IMR-90 (cell line): Measurements from ENCODE around the gene KAZN. TPM values are rescaled to one million over a fixed set of nuclear protein-coding genes. Genes with fewer than 3 reads are reported as not detected.

Experiments
- ATAC-seq: fragments of 200-7000 bp; cut with Tn5 transposase; 2 replicates; pipeline ENCODE4 v1.9.1; 2020; ENCODE audit warnings: low read depth, mild to moderate bottlenecking, moderate library complexity
- BruUV-seq: library from RNA; stranded (reverse); fragments of 400-500 nt; replicated peaks from 2 replicates; lab custom pipeline; 2021; lab: Mats Ljungman, UMichigan
- CTCF ChIA-PET: fragments of 300-600 bp; formaldehyde crosslinking; extraction: SDS; loops from one replicate; lab custom pipeline; 2021; ENCODE audit warnings: antibody characterized with exemption; lab: Yijun Ruan, JAX
- POLR2A ChIA-PET: fragments of 300-600 bp; sonication (Branson Sonifier 250); formaldehyde crosslinking; loops from one replicate; lab custom pipeline; 2022; ENCODE audit warnings: antibody characterized with exemption; ENCODE audit not compliant: unreplicated experiment; lab: Charles Lee
- DNase-seq: peaks from one replicate; pipeline ENCODE4 v3.0.0; 2013
- H2AFZ ChIP-seq: replicated peaks from 2 replicates; pipeline ENCODE3; 2013; ENCODE audit warnings: low read length, mild to moderate bottlenecking; ENCODE audit not compliant: poor library complexity
- H2AK5ac ChIP-seq: 2 replicates; pipeline ENCODE4 v1.6.1; 2013; ENCODE audit warnings: low read depth, low read length, inconsistent platforms
- H2AK9ac ChIP-seq: replicated peaks from 2 replicates; pipeline ENCODE3; 2013; ENCODE audit warnings: mild to moderate bottlenecking, low read depth, low read length, moderate library complexity; ENCODE audit not compliant: poor library complexity
- H2BK120ac ChIP-seq: 2 replicates; pipeline ENCODE4 v1.6.1; 2013; ENCODE audit warnings: low read depth, low read length, inconsistent platforms
- H2BK15ac ChIP-seq: 3 replicates; pipeline ENCODE4 v1.6.1; 2013; ENCODE audit warnings: low read depth, low read length, inconsistent platforms
- H2BK20ac ChIP-seq: 2 replicates; pipeline ENCODE4 v1.6.1; 2013; ENCODE audit warnings: low read depth, mild to moderate bottlenecking, inconsistent platforms, low read length, moderate library complexity
- H2BK5ac ChIP-seq: 2 replicates; pipeline ENCODE4 v1.6.1; 2013; ENCODE audit warnings: mild to moderate bottlenecking, low read depth, low read length, inconsistent platforms; ENCODE audit not compliant: poor library complexity, severe bottlenecking
- H3K14ac ChIP-seq: replicated peaks from 2 replicates; pipeline ENCODE4 v1.6.1; 2013; ENCODE audit warnings: low read depth, low read length, inconsistent platforms
- H3K18ac ChIP-seq: 2 replicates; pipeline ENCODE4 v1.6.1; 2013; ENCODE audit warnings: low read depth, low read length, control low read depth
- H3K23ac ChIP-seq: 2 replicates; pipeline ENCODE4 v1.6.1; 2013; ENCODE audit warnings: low read depth, low read length, inconsistent platforms
- H3K27ac ChIP-seq: 2 replicates; pipeline ENCODE4 v1.5.1; 2013; ENCODE audit warnings: mild to moderate bottlenecking, control low read depth, low read length; ENCODE audit not compliant: insufficient read depth
- H3K27me3 ChIP-seq: 2 replicates; pipeline ENCODE4 v1.6.1; 2013; ENCODE audit warnings: low read length; ENCODE audit not compliant: control insufficient read depth, insufficient read depth
- H3K36me3 ChIP-seq: 2 replicates; pipeline ENCODE4 v1.6.1; 2013; ENCODE audit warnings: low read length, mixed read lengths; ENCODE audit not compliant: control insufficient read depth, insufficient read depth
- H3K4ac ChIP-seq: 2 replicates; pipeline ENCODE4 v1.6.1; 2013; ENCODE audit warnings: low read depth, low read length, inconsistent platforms
- H3K4me1 ChIP-seq: 2 replicates; pipeline ENCODE4 v1.6.1; 2013; ENCODE audit warnings: low read length, mixed read lengths; ENCODE audit not compliant: control insufficient read depth, insufficient read depth
- H3K4me2 ChIP-seq: 2 replicates; pipeline ENCODE4 v1.6.1; 2013; ENCODE audit warnings: low read depth, mild to moderate bottlenecking, control low read depth, low read length, moderate library complexity
- H3K4me3 ChIP-seq: 2 replicates; pipeline ENCODE4 v1.5.1; 2013; ENCODE audit warnings: low read depth, mild to moderate bottlenecking, control low read depth, low read length, moderate library complexity; ENCODE audit not compliant: insufficient read depth
- H3K56ac ChIP-seq: 2 replicates; pipeline ENCODE4 v1.6.1; 2013; ENCODE audit warnings: low read length, inconsistent platforms; ENCODE audit not compliant: insufficient read depth; ENCODE audit errors: extremely low read depth
- H3K79me1 ChIP-seq, 2 experiments: 2 replicates each; pipeline ENCODE4 v1.6.1; 2013; ENCODE audit warnings: low read length in 2 of 2, inconsistent platforms in 1 of 2, low read depth in 1 of 2
- H3K9ac ChIP-seq: 2 replicates; pipeline ENCODE4 v1.6.1; 2013; ENCODE audit warnings: low read depth, low read length, control low read depth
- H3K9me1 ChIP-seq: 2 replicates; pipeline ENCODE4 v1.6.1; 2013; ENCODE audit warnings: low read length, inconsistent platforms; ENCODE audit not compliant: insufficient read depth
- H3K9me3 ChIP-seq: 2 replicates; pipeline ENCODE4 v1.6.1; 2013; ENCODE audit warnings: low read length; ENCODE audit not compliant: control insufficient read depth, insufficient read depth
- H4K20me1 ChIP-seq: 2 replicates; pipeline ENCODE4 v1.6.1; 2013; ENCODE audit warnings: low read length, inconsistent platforms; ENCODE audit not compliant: insufficient read depth
- H4K5ac ChIP-seq: 2 replicates; pipeline ENCODE4 v1.6.1; 2013; ENCODE audit warnings: mild to moderate bottlenecking, low read depth, low read length, control low read depth
- H4K8ac ChIP-seq, 2 experiments: 2 replicates each; pipeline ENCODE4 v1.6.1; 2013; ENCODE audit warnings: low read depth in 2 of 2, low read length in 2 of 2, control low read depth in 1 of 2, inconsistent platforms in 1 of 2
- H4K91ac ChIP-seq: 2 replicates; pipeline ENCODE4 v1.6.1; 2013; ENCODE audit warnings: low read depth, low read length, inconsistent platforms; ENCODE audit not compliant: insufficient read depth
- WGBS, 2 experiments: methylation state at CpG; one replicate each; pipeline versions ENCODE4 v1.1.5 to v1.1.7; 2013; ENCODE audit warnings: missing lambda C conversion rate in 2 of 2; ENCODE audit not compliant: insufficient read length in 1 of 2; ENCODE audit errors: extremely low coverage in 2 of 2; 5-methylcytosine and 5-hydroxymethylcytosine counted together
- dilution Hi-C: fragments of 300-500 bp; cut with HindIII; formaldehyde crosslinking; loops from one replicate; pipeline ENCODE4 v1.14.3; 2018; ENCODE audit warnings: low sequenced_read_pairs; ENCODE audit not compliant: unreplicated experiment
- in situ Hi-C: fragments of 300-500 bp; cut with MboI; formaldehyde crosslinking; loops from 3 replicates; pipeline ENCODE4 v1.14.3; 2019; ENCODE audit warnings: low sequenced_read_pairs, inconsistent platforms, mixed read lengths
- intact Hi-C: fragments of 100-400 bp; cut with micrococcal nuclease; formaldehyde crosslinking; loops from 2 replicates; pipeline ENCODE4 v1.10.0; 2022
- polyA plus RNA-seq, 3 experiments: library from polyadenylated mRNA; depleted of rRNA; stranded (reverse); fragments of >200 nt; gene quantifications; 2 replicates each; pipeline ENCODE4 v1.2.3, GENCODE V29; 2012; ENCODE audit warnings: low replicate concordance in 1 of 3
- total RNA-seq: library from RNA; depleted of rRNA; stranded (reverse); fragments of >200 nt; gene quantifications from 2 replicates; pipeline ENCODE4 v1.2.3, GENCODE V29; 2012
- TF ChIP-seq, protein P1 (sequence below): fragments of 150-350 bp; IDR thresholded peaks from 2 replicates; pipeline ENCODE4 v1.6.1; 2016; ENCODE audit warnings: low read depth, mild to moderate bottlenecking, low read length, moderate library complexity, borderline replicate concordance

The KAZN gene
- total and polyA plus RNA-seq, 2 of the 4 experiments (the other 2 are of a cell fraction) = 5.2 to 10.5 TPM

DNA sequence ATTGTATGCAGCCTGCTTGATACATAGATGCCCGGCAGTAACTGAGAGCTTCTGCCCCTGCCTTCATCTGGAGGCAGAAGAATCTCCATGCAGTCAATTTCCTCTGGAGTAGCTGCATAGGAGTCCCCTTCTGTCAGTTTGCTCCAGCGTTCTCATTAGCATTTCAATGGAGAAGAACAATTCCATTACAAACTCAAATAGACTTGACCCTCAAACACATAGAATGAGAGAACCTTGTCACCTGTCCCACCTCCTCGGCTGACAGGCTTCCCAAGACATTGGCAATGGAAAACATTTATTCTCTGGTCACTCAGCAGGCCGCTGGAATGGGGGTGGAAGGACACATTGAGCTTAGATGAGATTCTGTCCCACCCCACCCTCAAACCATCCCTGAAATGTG is 509.4 kb downstream of the KAZN start:
- Histone ChIP-seq H3K4me2 (no peak overlapping the region), H3K79me1 (no peaks in the 10 kb centered on the region), H3K9me3 (no peaks in the 10 kb centered on the region), H2BK5ac (no peak overlapping the region), H3K4ac (no peak overlapping the region), H2AK9ac (no peak overlapping the region), H3K27ac (no peak overlapping the region), H4K8ac (no peak overlapping the region), H4K20me1 (no peaks in the 10 kb centered on the region), H3K56ac (no peak overlapping the region), H4K5ac (no peak overlapping the region), H3K18ac (no peak overlapping the region), H3K9me1 (no peaks in the 10 kb centered on the region), H3K4me3 (no peak overlapping the region), H2BK20ac (no peak overlapping the region), H3K14ac (no peak overlapping the region), H2BK120ac (no peak overlapping the region), H3K27me3 (no peaks in the 10 kb centered on the region; the same call in 1 of the 2 replicates), H4K91ac (no peak overlapping the region), H3K9ac (no peak overlapping the region), H3K36me3 (no peaks in the 10 kb centered on the region), H3K23ac (no peak overlapping the region), H2AFZ (no peak overlapping the region), H2AK5ac (no peak overlapping the region), H3K4me1 (no peaks in the 10 kb centered on the region; the same call in 1 of the 2 replicates), H2BK15ac (no peak overlapping the region)
- TF ChIP-seq, protein P1, sequence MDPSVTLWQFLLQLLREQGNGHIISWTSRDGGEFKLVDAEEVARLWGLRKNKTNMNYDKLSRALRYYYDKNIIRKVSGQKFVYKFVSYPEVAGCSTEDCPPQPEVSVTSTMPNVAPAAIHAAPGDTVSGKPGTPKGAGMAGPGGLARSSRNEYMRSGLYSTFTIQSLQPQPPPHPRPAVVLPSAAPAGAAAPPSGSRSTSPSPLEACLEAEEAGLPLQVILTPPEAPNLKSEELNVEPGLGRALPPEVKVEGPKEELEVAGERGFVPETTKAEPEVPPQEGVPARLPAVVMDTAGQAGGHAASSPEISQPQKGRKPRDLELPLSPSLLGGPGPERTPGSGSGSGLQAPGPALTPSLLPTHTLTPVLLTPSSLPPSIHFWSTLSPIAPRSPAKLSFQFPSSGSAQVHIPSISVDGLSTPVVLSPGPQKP = no peak
- in situ Hi-C loops (no loop called here), dilution Hi-C loops (no loop called here), intact Hi-C loops (no loop called here)
- no peak for DNase-seq
- ChIA-PET POLR2A (no interaction called here), CTCF (no interaction called here)
- 71% methylated on average over 1 of the region's 4 CpGs; no CpG with 5 or more reads in 1 of the 2 experiments for WGBS, 2 experiments
- no TSS peak for BruUV-seq
- no peak for ATAC-seq
